B cell (primary cell): ENCODE data around the gene MALRD1. TPM values are rescaled to one million over a fixed set of nuclear protein-coding genes. Genes with fewer than 3 reads are reported as not detected.
"Not testable (repeated sequence)": the region's sequence is repeated elsewhere in the genome, so short reads cannot be mapped to it uniquely, and the experiment has no call there.

Experiments used
- ATAC-seq: fragments of 200-7000 bp; cut with Tn5 transposase; one replicate; pipeline ENCODE4 v1.10.0; 2021; ENCODE audit warnings: low read depth, mild to moderate bottlenecking, moderate number of reproducible peaks, moderate library complexity
- CTCF ChIA-PET: fragments of 350-600 bp; sonication (Branson Sonifier 250); formaldehyde crosslinking; loops from one replicate; lab custom pipeline; 2021; ENCODE audit warnings: antibody characterized with exemption, inconsistent platforms; lab: Charles Lee
- POLR2A ChIA-PET: fragments of 350-600 bp; sonication (Branson Sonifier 250); formaldehyde crosslinking; loops from one replicate; lab custom pipeline; 2021; ENCODE audit warnings: antibody characterized with exemption; lab: Charles Lee
- DNase-seq: peaks from one replicate; pipeline ENCODE4 v3.0.0; 2013
- H2AFZ ChIP-seq: 2 replicates; pipeline ENCODE4 v1.6.1; 2012; ENCODE audit warnings: mild to moderate bottlenecking, low read depth, low read length; ENCODE audit not compliant: insufficient read depth, poor library complexity, severe bottlenecking
- H3K27ac ChIP-seq, 2 donors: 1 replicate in 1 of 2; 2 replicates in 1 of 2; pipeline ENCODE4 v1.5.1; 2012 to 2013; ENCODE audit warnings: low read length in 2 of 2, mild to moderate bottlenecking in 2 of 2, moderate library complexity in 1 of 2
- H3K27me3 ChIP-seq, 4 experiments: fragments of 200-600 bp in 1 of 4; sonication (generic) in 1 of 4; replicated peaks in 1 of 4; 1 replicate in 2 of 4; 2 replicates in 2 of 4; pipeline versions ENCODE4 v1.6.1 to v1.7.0; 2013 to 2016; ENCODE audit warnings: low read length in 3 of 4, mild to moderate bottlenecking in 2 of 4, mixed read lengths in 1 of 4, moderate library complexity in 1 of 4; ENCODE audit not compliant: insufficient read depth in 4 of 4, control insufficient read depth in 3 of 4; ENCODE audit errors: control extremely low read depth in 1 of 4
- H3K36me3 ChIP-seq, 2 experiments: replicated peaks in 1 of 2; 1 replicate in 1 of 2; 2 replicates in 1 of 2; pipeline versions ENCODE4 v1.6.1 to v1.7.1; 2013; ENCODE audit warnings: low read length in 1 of 2; ENCODE audit not compliant: insufficient read depth in 2 of 2, control insufficient read depth in 1 of 2; ENCODE audit errors: control extremely low read depth in 1 of 2, extremely low read depth in 1 of 2
- H3K4me1 ChIP-seq, 2 donors: fragments of 200-600 bp in 1 of 2; sonication (generic) in 1 of 2; 1 replicate in 1 of 2; 2 replicates in 1 of 2; pipeline versions ENCODE4 v1.5.1 to v1.6.1; 2013 to 2017; ENCODE audit warnings: low read length in 2 of 2; ENCODE audit not compliant: control insufficient read depth in 2 of 2, insufficient read depth in 2 of 2
- H3K4me2 ChIP-seq: replicated peaks from 2 replicates; pipeline ENCODE3; 2012; ENCODE audit warnings: mild to moderate bottlenecking, low read depth, low read length; ENCODE audit not compliant: poor library complexity, severe bottlenecking
- H3K4me3 ChIP-seq, 5 experiments: fragments of 200-600 bp in 1 of 5; sonication (generic) in 1 of 5; 1 replicate in 3 of 5; 2 replicates in 2 of 5; pipeline versions ENCODE4 v1.5.1 to v1.7.0; 2011 to 2016; ENCODE audit warnings: low read length in 4 of 5, mild to moderate bottlenecking in 4 of 5, low read depth in 2 of 5, control low read depth in 1 of 5, moderate library complexity in 1 of 5; ENCODE audit not compliant: insufficient read depth in 1 of 5; ENCODE audit errors: control extremely low read depth in 1 of 5, extremely low read depth in 1 of 5
- H3K79me2 ChIP-seq: fragments of 200-600 bp; sonication (generic); one replicate; pipeline ENCODE4 v1.6.0; 2016; ENCODE audit warnings: low read length; ENCODE audit not compliant: control insufficient read depth, insufficient read depth
- H3K9ac ChIP-seq: fragments of 200-600 bp; sonication (generic); 2 replicates; pipeline ENCODE4 v1.6.1; 2017; ENCODE audit warnings: mild to moderate bottlenecking, low read length, moderate library complexity
- H3K9me3 ChIP-seq, 3 donors: one replicate each; pipeline versions ENCODE4 v1.6.1 to v1.7.1; 2013; ENCODE audit warnings: low read length in 2 of 3; ENCODE audit not compliant: control insufficient read depth in 2 of 3, insufficient read depth in 1 of 3; ENCODE audit errors: control extremely low read depth in 1 of 3
- H4K20me1 ChIP-seq: 2 replicates; pipeline ENCODE4 v1.6.0; 2012; ENCODE audit warnings: mild to moderate bottlenecking, low read length; ENCODE audit not compliant: insufficient read depth, control insufficient read depth, poor library complexity, severe bottlenecking
- H3K27ac Mint-ChIP-seq: one replicate; pipeline ENCODE4 v1.8.0; 2021; ENCODE audit warnings: mixed read lengths
- H3K27me3 Mint-ChIP-seq: one replicate; pipeline ENCODE4 v1.8.0; 2021; ENCODE audit warnings: mixed read lengths
- H3K4me1 Mint-ChIP-seq: one replicate; pipeline ENCODE4 v1.8.0; 2021; ENCODE audit warnings: mixed read lengths
- H3K4me3 Mint-ChIP-seq: one replicate; pipeline ENCODE4 v1.8.0; 2021; ENCODE audit warnings: mixed read lengths
- H3K9me3 Mint-ChIP-seq: one replicate; pipeline ENCODE4 v1.8.0; 2022; ENCODE audit warnings: mixed read lengths; ENCODE audit not compliant: insufficient read depth
- EZH2 ChIP-seq: IDR thresholded peaks from 2 replicates; pipeline ENCODE4 v1.6.1; 2012; ENCODE audit warnings: borderline replicate concordance, low read depth, mild to moderate bottlenecking, moderate library complexity, low read length; ENCODE audit not compliant: insufficient read depth, poor library complexity, severe bottlenecking
- WGBS: methylation state at CpG from one replicate; pipeline ENCODE4 v1.1.5; 2013; ENCODE audit warnings: missing lambda C conversion rate; ENCODE audit not compliant: insufficient coverage; 5-methylcytosine and 5-hydroxymethylcytosine counted together
- intact Hi-C: fragments of 100-400 bp; cut with micrococcal nuclease; formaldehyde crosslinking; loops from one replicate; pipeline ENCODE4 v1.10.0; 2022
- polyA plus RNA-seq: library from polyadenylated mRNA; depleted of rRNA; stranded (reverse); fragments of >200 nt; gene quantifications from 2 replicates; pipeline ENCODE4 v1.2.3, GENCODE V29; 2012
- total RNA-seq, 2 donors: library from RNA; stranded (reverse); fragments of 120-200 nt in 1 of 2; gene quantifications; 1 replicate in 1 of 2; 2 replicates in 1 of 2; pipeline versions ENCODE4 v1.2.3 to v1.2.4, GENCODE V29; 2013 to 2022
- TF ChIP-seq, protein P1 (sequence below): fragments of 200-600 bp; IDR thresholded peaks from one replicate; pipeline ENCODE4 v1.8.0; 2022; ENCODE audit warnings: antibody characterized with exemption, mild to moderate bottlenecking

MALRD1 gene
- total and polyA plus RNA-seq, 2 donors (not counting 1 experiment from before 2014, with no cell fraction given), result not detected

DNA sequence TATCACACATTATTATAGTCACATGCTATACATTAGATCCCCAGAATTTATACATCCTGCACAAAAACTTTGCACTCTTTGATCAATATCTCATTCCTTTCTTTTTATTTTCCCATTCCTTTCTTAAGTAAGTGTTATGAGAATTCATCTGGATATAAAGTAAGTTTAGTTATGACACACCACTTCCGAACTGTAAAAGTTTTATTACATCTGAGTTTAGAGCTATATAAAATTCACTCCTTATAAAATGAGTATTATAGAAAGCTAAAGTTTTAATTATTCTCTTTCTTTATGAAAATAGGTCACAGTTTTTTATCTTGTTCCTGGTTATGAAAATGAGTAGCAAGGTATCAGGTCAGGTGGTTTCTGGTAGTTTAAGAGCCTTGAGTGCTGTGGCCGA lies 683.0 kb downstream of the MALRD1 start:
- Histone ChIP-seq H2AFZ (no peak overlapping the region), H3K9ac (no peak overlapping the region), H3K27ac (no peak overlapping the region), H3K4me3 (no peak overlapping the region), H3K27me3 (no peaks in the 10 kb centered on the region), H3K4me2 (no peak overlapping the region), H3K4me1 (no peaks in the 10 kb centered on the region), H3K36me3 (no peaks in the 10 kb centered on the region), H3K79me2 (no peaks in the 10 kb centered on the region), H3K9me3 (no peaks in the 10 kb centered on the region), H4K20me1 (no peaks in the 10 kb centered on the region)
- TF ChIP-seq EZH2, result no peak
- TF ChIP-seq, protein P1, sequence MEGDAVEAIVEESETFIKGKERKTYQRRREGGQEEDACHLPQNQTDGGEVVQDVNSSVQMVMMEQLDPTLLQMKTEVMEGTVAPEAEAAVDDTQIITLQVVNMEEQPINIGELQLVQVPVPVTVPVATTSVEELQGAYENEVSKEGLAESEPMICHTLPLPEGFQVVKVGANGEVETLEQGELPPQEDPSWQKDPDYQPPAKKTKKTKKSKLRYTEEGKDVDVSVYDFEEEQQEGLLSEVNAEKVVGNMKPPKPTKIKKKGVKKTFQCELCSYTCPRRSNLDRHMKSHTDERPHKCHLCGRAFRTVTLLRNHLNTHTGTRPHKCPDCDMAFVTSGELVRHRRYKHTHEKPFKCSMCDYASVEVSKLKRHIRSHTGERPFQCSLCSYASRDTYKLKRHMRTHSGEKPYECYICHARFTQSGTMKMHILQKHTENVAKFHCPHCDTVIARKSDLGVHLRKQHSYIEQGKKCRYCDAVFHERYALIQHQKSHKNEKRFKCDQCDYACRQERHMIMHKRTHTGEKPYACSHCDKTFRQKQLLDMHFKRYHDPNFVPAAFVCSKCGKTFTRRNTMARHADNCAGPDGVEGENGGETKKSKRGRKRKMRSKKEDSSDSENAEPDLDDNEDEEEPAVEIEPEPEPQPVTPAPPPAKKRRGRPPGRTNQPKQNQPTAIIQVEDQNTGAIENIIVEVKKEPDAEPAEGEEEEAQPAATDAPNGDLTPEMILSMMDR, result no peak
- Mint-ChIP-seq H3K9me3 (no peaks in the 10 kb centered on the region), H3K27me3 (no peaks in the 10 kb centered on the region), H3K4me3 (no peak overlapping the region), H3K4me1 (no peaks in the 10 kb centered on the region), H3K27ac (no peak overlapping the region)
- intact Hi-C loops, result no loop called here
- ChIA-PET POLR2A (interaction anchor here (0.8 kb wide), 1 partner anchor 164 kb away, joined by 6 read pairs; no protein-coding TSS in a partner anchor), CTCF (no interaction called here)
- DNase-seq (no peak), ATAC-seq (no peak)
- WGBS, result no CpG with 5 or more reads among the region's 2 CpGs

DNA sequence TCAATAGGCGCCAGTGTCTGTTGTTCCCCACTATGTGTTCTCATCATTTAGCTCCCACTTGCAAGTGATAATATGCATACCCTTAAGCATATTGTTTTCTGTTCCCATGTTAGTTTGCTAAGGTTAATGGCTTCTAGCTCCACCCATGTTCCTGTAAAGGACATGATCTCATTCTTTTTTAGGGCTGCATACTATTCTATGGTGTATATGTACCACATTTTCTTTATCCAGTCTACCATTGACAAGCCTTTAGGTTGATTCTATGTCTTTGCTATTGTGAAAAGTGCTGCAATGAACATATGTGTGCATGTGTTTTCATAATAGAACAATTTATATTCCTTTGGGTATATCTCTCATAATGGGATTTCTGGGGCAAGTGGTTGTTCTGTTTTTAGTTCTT lies 689.8 kb downstream of the MALRD1 start:
- Histone ChIP-seq H3K4me2 (no peak overlapping the region), H3K27ac (no peak overlapping the region), H3K4me1 (no peaks in the 10 kb centered on the region), H4K20me1 (no peaks in the 10 kb centered on the region), H3K4me3 (no peak overlapping the region), H3K9ac (no peak overlapping the region), H3K9me3 (no peaks in the 10 kb centered on the region), H3K79me2 (no peaks in the 10 kb centered on the region), H2AFZ (no peak overlapping the region), H3K27me3 (no peaks in the 10 kb centered on the region), H3K36me3 (no peaks in the 10 kb centered on the region)
- DNase-seq (no peak), ATAC-seq (no peak)
- intact Hi-C loops, result no loop called here
- Mint-ChIP-seq H3K27ac (no peak overlapping the region), H3K4me3 (no peak overlapping the region), H3K4me1 (no peaks in the 10 kb centered on the region), H3K27me3 (no peaks in the 10 kb centered on the region), H3K9me3 (peaks cover 6% of the 10 kb centered on the region)
- WGBS, result no CpG with 5 or more reads among the region's 1 CpG
- ChIA-PET POLR2A (no interaction called here), CTCF (no interaction called here)
- TF ChIP-seq, protein P1, result no peak
- TF ChIP-seq EZH2, result no peak

DNA sequence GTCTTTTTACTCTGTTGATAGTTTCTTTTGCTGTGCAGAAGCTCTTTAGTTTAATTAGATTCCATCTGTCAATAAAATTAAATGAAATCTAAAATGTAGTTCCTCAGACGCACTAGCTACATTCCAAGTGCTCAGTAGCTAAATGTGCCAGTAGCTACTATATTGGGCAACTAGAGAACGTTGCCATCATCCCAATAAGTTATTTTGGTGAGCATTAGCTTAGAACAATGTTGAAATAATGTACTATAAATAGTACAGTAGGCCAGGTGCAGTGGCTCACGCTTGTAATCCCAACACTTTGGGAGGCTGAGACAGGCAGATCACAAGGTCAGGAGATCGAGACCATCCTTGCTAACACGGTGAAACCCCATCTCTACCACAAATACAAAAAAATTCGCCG lies 690.6 kb downstream of the MALRD1 start:
- H4K20me1 ChIP-seq, H3K4me2 ChIP-seq, H3K4me3 ChIP-seq, H3K9ac ChIP-seq, H3K4me1 Mint-ChIP-seq, H3K4me3 Mint-ChIP-seq, H3K27ac Mint-ChIP-seq, H3K9me3 ChIP-seq, H3K36me3 ChIP-seq, H3K9me3 Mint-ChIP-seq, H3K79me2 ChIP-seq, H3K27me3 ChIP-seq, DNase-seq, ATAC-seq, H2AFZ ChIP-seq, H3K4me1 ChIP-seq, intact Hi-C loops, POLR2A ChIA-PET, H3K27ac ChIP-seq, H3K27me3 Mint-ChIP-seq, CTCF ChIA-PET: not testable (repeated sequence)
- WGBS, result 71% methylated on average over 1 of the region's 7 CpGs
